H1 (cell line): ENCODE results near the gene SYTL1. TPM values are rescaled to one million over a fixed set of nuclear protein-coding genes. Genes with fewer than 3 reads are reported as not detected.

ENCODE experiments used
- ATF3 ChIP-seq: IDR thresholded peaks from 2 replicates; pipeline ENCODE4 v1.6.1; 2011; ENCODE audit warnings: low read depth, mild to moderate bottlenecking, low read length; ENCODE audit not compliant: insufficient read depth
- RAD21 ChIP-seq, 2 experiments: IDR thresholded peaks in 1 of 2; conservative IDR thresholded peaks in 1 of 2; 2 replicates each; pipeline ENCODE4 v1.6.1; 2011; ENCODE audit warnings: low read depth in 2 of 2, low read length in 2 of 2, improper control_type of control experiment in 1 of 2, inconsistent platforms in 1 of 2, mild to moderate bottlenecking in 1 of 2, moderate library complexity in 1 of 2
- polyA plus RNA-seq, 7 experiments: library from polyadenylated mRNA; depleted of rRNA in 3 of 7; stranded (reverse) in 5 of 7; unstranded in 2 of 7; fragments of >200 nt in 5 of 7; fragments of 200-250 nt in 2 of 7; gene quantifications; 1 replicate in 5 of 7; 2 replicates in 1 of 7; 4 replicates in 1 of 7; pipeline versions ENCODE4 v1.2.1 to v1.2.3, GENCODE V29; 2011 to 2013; ENCODE audit warnings: missing spikeins in 2 of 7, mixed read lengths in 2 of 7
- total RNA-seq: library from RNA; stranded (reverse); fragmentation: NEBNext Ultra II Directional; extraction: Animal tissue kit (Norgen Biotek cat#: 25700); gene quantifications from 2 replicates; pipeline ENCODE4 v1.2.1, GENCODE V29; 2021

SYTL1 gene
- total and polyA plus RNA-seq, 2 of the 8 experiments (the other 6 are each of a cell fraction or from before 2014, with no cell fraction given), result 6.4 to 19.5 TPM

DNA sequence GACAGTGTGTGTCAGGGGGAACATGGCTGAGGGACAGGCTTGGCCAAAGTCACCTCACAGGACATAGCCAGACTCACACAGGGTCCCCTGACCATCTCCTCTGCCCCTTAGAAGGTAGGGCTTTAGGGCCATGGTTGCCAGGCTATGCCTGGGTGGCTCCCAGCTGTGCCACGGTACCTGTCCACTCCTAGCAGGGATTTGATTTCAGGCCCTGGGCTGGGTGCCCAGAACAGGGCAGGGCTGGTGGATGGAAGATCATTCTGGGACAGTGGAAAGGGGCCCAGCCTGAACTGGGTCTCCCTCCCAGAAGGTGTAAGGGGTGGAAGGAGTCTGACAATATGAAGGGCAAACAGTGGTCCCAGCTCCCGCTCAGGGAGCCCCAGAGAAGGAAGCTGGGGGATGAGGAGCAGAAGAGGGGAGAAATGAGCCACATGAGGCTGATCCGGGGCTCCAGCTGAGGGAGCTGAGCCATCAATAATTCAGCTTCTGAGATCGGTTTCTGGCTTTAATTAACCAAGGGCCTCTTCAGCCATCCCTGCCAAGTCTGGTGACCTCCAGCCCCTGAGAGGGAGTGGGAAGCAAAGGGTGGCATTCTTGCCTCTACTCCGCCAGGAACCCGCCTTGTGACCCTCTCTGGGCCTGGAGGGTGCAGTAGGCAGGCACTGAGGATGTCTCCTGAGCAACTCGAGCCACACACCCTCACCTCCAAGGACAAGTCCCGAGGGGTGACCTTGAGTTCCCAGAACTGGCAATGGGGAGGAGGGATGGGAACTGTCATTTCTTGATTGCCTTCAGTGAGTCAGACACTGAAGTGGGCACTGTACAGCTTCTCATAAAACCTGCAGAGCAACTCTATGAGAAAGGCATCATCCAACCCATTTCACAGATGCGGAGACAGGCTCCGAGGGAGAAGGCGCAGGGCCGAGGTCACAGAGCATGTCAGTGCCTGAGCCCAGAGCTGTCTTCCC, 39.2 kb downstream of the SYTL1 start (continued):
- TF ChIP-seq RAD21 (IDR thresholded peaks at IDR 0.05 in 1 of 2, conservative IDR thresholded peaks at IDR 0.05 in 1 of 2; ENCODE audit: low read depth in 2 of 2, low read length in 2 of 2), result no peak
- TF ChIP-seq ATF3, result no peak
